ENCODE data around the gene GAL3ST3. TPM values are rescaled to one million over a fixed set of nuclear protein-coding genes. Genes with fewer than 3 reads are reported as not detected.

GAL3ST3 gene
- total RNA-seq, 1 experiment from 2014 or later = 1.8 TPM

- CTCF ChIA-PET = interaction anchor here (0.6 kb wide), 1 partner anchor 14 kb away, joined by 3 read pairs; no protein-coding TSS in a partner anchor
- Histone ChIP-seq H3K9me3 (ENCODE audit: low read depth, low read length, poor library complexity, severe bottlenecking) (peaks cover 3% of the 10 kb centered on the region), H3K4me3 (ENCODE audit: low read depth, low read length, poor library complexity, severe bottlenecking) (no peak overlapping the region), H3K27ac (ENCODE audit: low read depth, low read length, poor library complexity, severe bottlenecking) (no peak overlapping the region), H3K27me3 (replicated peaks; ENCODE audit: insufficient read depth, low read depth, low read length, poor library complexity) (no peaks in the 10 kb centered on the region), H3K36me3 (ENCODE audit: insufficient read depth, low read length, poor library complexity, severe bottlenecking) (peaks cover 100% of the 10 kb centered on the region), H3K4me1 (ENCODE audit: insufficient read depth, low read length, poor library complexity, severe bottlenecking) (no peaks in the 10 kb centered on the region)
- intact Hi-C loops (cut with micrococcal nuclease; ENCODE audit: unreplicated experiment) = no loop called here
- no peak for DNase-seq (ENCODE audit: low spot score)
- POLR2A ChIA-PET (ENCODE audit: low non-redundant PET) = no interaction called here
- no peak for TF ChIP-seq EZH2 (IDR thresholded peaks at IDR 0.05; ENCODE audit: borderline replicate concordance, low read depth, low read length, poor library complexity, severe bottlenecking)
- TF ChIP-seq, protein P1, sequence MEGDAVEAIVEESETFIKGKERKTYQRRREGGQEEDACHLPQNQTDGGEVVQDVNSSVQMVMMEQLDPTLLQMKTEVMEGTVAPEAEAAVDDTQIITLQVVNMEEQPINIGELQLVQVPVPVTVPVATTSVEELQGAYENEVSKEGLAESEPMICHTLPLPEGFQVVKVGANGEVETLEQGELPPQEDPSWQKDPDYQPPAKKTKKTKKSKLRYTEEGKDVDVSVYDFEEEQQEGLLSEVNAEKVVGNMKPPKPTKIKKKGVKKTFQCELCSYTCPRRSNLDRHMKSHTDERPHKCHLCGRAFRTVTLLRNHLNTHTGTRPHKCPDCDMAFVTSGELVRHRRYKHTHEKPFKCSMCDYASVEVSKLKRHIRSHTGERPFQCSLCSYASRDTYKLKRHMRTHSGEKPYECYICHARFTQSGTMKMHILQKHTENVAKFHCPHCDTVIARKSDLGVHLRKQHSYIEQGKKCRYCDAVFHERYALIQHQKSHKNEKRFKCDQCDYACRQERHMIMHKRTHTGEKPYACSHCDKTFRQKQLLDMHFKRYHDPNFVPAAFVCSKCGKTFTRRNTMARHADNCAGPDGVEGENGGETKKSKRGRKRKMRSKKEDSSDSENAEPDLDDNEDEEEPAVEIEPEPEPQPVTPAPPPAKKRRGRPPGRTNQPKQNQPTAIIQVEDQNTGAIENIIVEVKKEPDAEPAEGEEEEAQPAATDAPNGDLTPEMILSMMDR (conservative IDR thresholded peaks at IDR 0.05; ENCODE audit: low read depth, low read length) = no peak
- no TSS peak for BruUV-seq (replicated peaks)
Measured at GRCh38 chr11:66059966-66060680, 11.2 kb upstream of the GAL3ST3 start.

GRCh38 chr11:66056501-66056900 is 7.5 kb upstream of the GAL3ST3 start:
- intact Hi-C loops (cut with micrococcal nuclease; ENCODE audit: unreplicated experiment) = no loop called here

DNA sequence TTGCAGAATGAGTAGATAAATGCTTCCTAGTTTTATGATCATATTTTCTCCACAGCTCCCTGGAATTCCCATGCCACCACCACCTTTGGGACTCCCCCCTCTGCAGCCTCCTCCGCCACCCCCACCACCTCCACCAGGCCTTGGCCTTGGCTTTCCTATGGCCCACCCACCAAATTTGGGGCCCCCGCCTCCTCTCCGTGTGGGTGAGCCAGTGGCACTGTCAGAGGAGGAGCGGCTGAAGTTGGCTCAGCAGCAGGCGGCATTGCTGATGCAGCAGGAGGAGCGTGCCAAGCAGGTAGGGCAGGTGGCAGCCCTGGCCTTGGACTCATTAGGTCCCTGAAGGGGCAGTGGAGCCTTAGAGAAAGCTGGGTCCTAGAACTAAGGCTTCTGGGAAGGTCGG is 6.1 kb upstream of the GAL3ST3 start:
- ChIA-PET CTCF (interaction anchor here (1.8 kb wide), 1 partner anchor 10 kb away, joined by 12 read pairs; no protein-coding TSS in a partner anchor), POLR2A (ENCODE audit: low non-redundant PET) (no interaction called here)
- Histone ChIP-seq H3K27me3 (replicated peaks; ENCODE audit: insufficient read depth, low read depth, low read length, poor library complexity) (no peaks in the 10 kb centered on the region), H3K4me3 (ENCODE audit: low read depth, low read length, poor library complexity, severe bottlenecking) (no peak overlapping the region), H3K27ac (ENCODE audit: low read depth, low read length, poor library complexity, severe bottlenecking) (no peak overlapping the region), H3K36me3 (ENCODE audit: insufficient read depth, low read length, poor library complexity, severe bottlenecking) (peaks cover 58% of the 10 kb centered on the region), H3K4me1 (ENCODE audit: insufficient read depth, low read length, poor library complexity, severe bottlenecking) (peaks cover 18% of the 10 kb centered on the region), H3K9me3 (ENCODE audit: low read depth, low read length, poor library complexity, severe bottlenecking) (no peaks in the 10 kb centered on the region)
- TF ChIP-seq, protein P1 (conservative IDR thresholded peaks at IDR 0.05; ENCODE audit: low read depth, low read length) = no peak
- no peak for TF ChIP-seq EZH2 (IDR thresholded peaks at IDR 0.05; ENCODE audit: borderline replicate concordance, low read depth, low read length, poor library complexity, severe bottlenecking)
- intact Hi-C loops (cut with micrococcal nuclease; ENCODE audit: unreplicated experiment) = no loop called here
- BruUV-seq (replicated peaks) = no TSS peak
- no peak for DNase-seq (ENCODE audit: low spot score)

More at GRCh38 chr11:66056501-66056900, 7.5 kb upstream of the GAL3ST3 start:
- no peaks in the 10 kb centered on the region for H3K9me3 ChIP-seq (ENCODE audit: low read depth, low read length, poor library complexity, severe bottlenecking)
- H3K27me3 ChIP-seq (replicated peaks; ENCODE audit: insufficient read depth, low read depth, low read length, poor library complexity) = no peaks in the 10 kb centered on the region
- H3K4me3 ChIP-seq (ENCODE audit: low read depth, low read length, poor library complexity, severe bottlenecking) = no peak overlapping the region
- no TSS peak for BruUV-seq (replicated peaks)
- H3K36me3 ChIP-seq (ENCODE audit: insufficient read depth, low read length, poor library complexity, severe bottlenecking) = peaks cover 72% of the 10 kb centered on the region
- DNase-seq (ENCODE audit: low spot score) = no peak
- POLR2A ChIA-PET (ENCODE audit: low non-redundant PET) = no interaction called here
- peak overlapping the region; percentile 18 for H3K27ac ChIP-seq (ENCODE audit: low read depth, low read length, poor library complexity, severe bottlenecking)
- TF ChIP-seq, protein P1 (conservative IDR thresholded peaks at IDR 0.05; ENCODE audit: low read depth, low read length) = no peak
- no peak for TF ChIP-seq EZH2 (IDR thresholded peaks at IDR 0.05; ENCODE audit: borderline replicate concordance, low read depth, low read length, poor library complexity, severe bottlenecking)
- H3K4me1 ChIP-seq (ENCODE audit: insufficient read depth, low read length, poor library complexity, severe bottlenecking) = peaks cover 11% of the 10 kb centered on the region
- CTCF ChIA-PET = interaction anchor here (0.6 to 0.7 kb wide), 2 partner anchors 11 kb away, joined by 3 to 8 read pairs; no protein-coding TSS in a partner anchor
